PC-3 (cell line): ENCODE results near the gene IGSF21. TPM values are rescaled to one million over a fixed set of nuclear protein-coding genes. Genes with fewer than 3 reads are reported as not detected.

ENCODE experiments used
- ATAC-seq: fragments of 200-7000 bp; cut with Tn5 transposase; 2 replicates; pipeline ENCODE4 v1.9.1; 2020; ENCODE audit warnings: mild to moderate bottlenecking, moderate library complexity
- BruUV-seq: library from RNA; stranded (reverse); fragments of 400-500 nt; replicated peaks from 2 replicates; lab custom pipeline; 2021; lab: Mats Ljungman, UMichigan
- CTCF ChIA-PET: fragments of 300-600 bp; sonication (Branson Sonifier 250); formaldehyde crosslinking; loops from one replicate; lab custom pipeline; 2022; ENCODE audit warnings: antibody characterized with exemption; lab: Charles Lee
- POLR2A ChIA-PET: fragments of 300-600 bp; sonication (Branson Sonifier 250); formaldehyde crosslinking; loops from one replicate; lab custom pipeline; 2022; ENCODE audit warnings: antibody characterized with exemption; ENCODE audit not compliant: unreplicated experiment; lab: Charles Lee
- DNase-seq: peaks from one replicate; pipeline ENCODE4 v3.0.0-alpha.2; 2015
- H2AFZ ChIP-seq: fragments of 300-600 bp; sonication (generic); 2 replicates; pipeline ENCODE4 v1.6.0; 2016; ENCODE audit warnings: antibody characterized with exemption, low read length
- H3F3A ChIP-seq: fragments of 300-600 bp; sonication (generic); one replicate; pipeline ENCODE4 v1.6.0; 2017; ENCODE audit warnings: antibody characterized with exemption, low read length, control low read depth, mild to moderate bottlenecking; ENCODE audit not compliant: unreplicated experiment
- H3K27ac ChIP-seq: fragments of 300-600 bp; sonication (generic); 2 replicates; pipeline ENCODE4 v1.5.1; 2016; ENCODE audit warnings: mild to moderate bottlenecking, low read length
- H3K27me3 ChIP-seq: fragments of 300-600 bp; sonication (generic); 2 replicates; pipeline ENCODE4 v1.6.1; 2016; ENCODE audit warnings: low read length, mixed read lengths
- H3K36me3 ChIP-seq: fragments of 300-600 bp; sonication (generic); 2 replicates; pipeline ENCODE4 v1.6.1; 2016; ENCODE audit warnings: low read depth, mixed run types, low read length, mixed read lengths
- H3K4me1 ChIP-seq: fragments of 300-600 bp; sonication (generic); 2 replicates; pipeline ENCODE4 v1.5.1; 2016; ENCODE audit warnings: low read length; ENCODE audit not compliant: insufficient read depth
- H3K4me2 ChIP-seq: fragments of 300-600 bp; sonication (generic); 2 replicates; pipeline ENCODE4 v1.6.0; 2016; ENCODE audit warnings: low read length
- H3K4me3 ChIP-seq: fragments of 300-600 bp; sonication (generic); 2 replicates; pipeline ENCODE4 v1.5.1; 2016; ENCODE audit warnings: mild to moderate bottlenecking, low read length, mixed read lengths
- H3K79me2 ChIP-seq: fragments of 300-600 bp; sonication (generic); 2 replicates; pipeline ENCODE4 v1.6.1; 2017; ENCODE audit warnings: low read length, mixed read lengths
- H3K9ac ChIP-seq: fragments of 300-600 bp; sonication (generic); 2 replicates; pipeline ENCODE4 v1.6.0; 2016; ENCODE audit warnings: mild to moderate bottlenecking, low read length
- H3K9me2 ChIP-seq: fragments of 300-600 bp; sonication (generic); replicated peaks from 2 replicates; pipeline ENCODE4 v1.6.1; 2016; ENCODE audit warnings: mixed run types, low read length, mixed read lengths
- H3K9me3 ChIP-seq: fragments of 300-600 bp; sonication (generic); 2 replicates; pipeline ENCODE4 v1.6.1; 2016; ENCODE audit warnings: low read length, mixed read lengths
- H4K20me1 ChIP-seq: fragments of 300-600 bp; sonication (generic); 2 replicates; pipeline ENCODE4 v1.6.1; 2016; ENCODE audit warnings: low read length, mixed read lengths
- CTCF ChIP-seq: fragments of 300-600 bp; sonication (generic); conservative IDR thresholded peaks from 2 replicates; pipeline ENCODE4 v1.5.1; 2017; ENCODE audit warnings: antibody characterized with exemption, low read depth, mild to moderate bottlenecking, low read length
- EZH2 ChIP-seq: fragments of 300-600 bp; sonication (generic); IDR thresholded peaks from one replicate; pipeline ENCODE4 v1.6.1; 2017; ENCODE audit warnings: antibody characterized with exemption, mild to moderate bottlenecking, low read length; ENCODE audit not compliant: unreplicated experiment
- EZH2phosphoT487 ChIP-seq: fragments of 300-600 bp; sonication (generic); IDR thresholded peaks from 2 replicates; pipeline ENCODE4 v1.6.1; 2018; ENCODE audit warnings: mild to moderate bottlenecking, antibody characterized with exemption, low read length, borderline replicate concordance
- intact Hi-C: fragments of 100-400 bp; cut with micrococcal nuclease; formaldehyde crosslinking; loops from 2 replicates; pipeline ENCODE4 v1.9.0; 2023
- total RNA-seq: library from RNA; depleted of rRNA; stranded (reverse); fragments of >200 nt; gene quantifications from 2 replicates; pipeline ENCODE4 v1.2.3, GENCODE V29; 2014

Gene IGSF21
- total RNA-seq, 1 experiment from 2014 or later: not detected

- intact Hi-C loops: no loop called here
- Histone ChIP-seq H3K27ac (no peak overlapping the region), H2AFZ (no peak overlapping the region), H3K9me2 (no peaks in the 10 kb centered on the region), H4K20me1 (no peaks in the 10 kb centered on the region), H3K9ac (no peak overlapping the region), H3K27me3 (no peaks in the 10 kb centered on the region), H3K36me3 (no peaks in the 10 kb centered on the region), H3F3A (no peaks in the 10 kb centered on the region), H3K4me2 (no peak overlapping the region), H3K4me3 (no peak overlapping the region), H3K79me2 (no peaks in the 10 kb centered on the region), H3K4me1 (no peaks in the 10 kb centered on the region), H3K9me3 (no peaks in the 10 kb centered on the region)
- ChIA-PET POLR2A (no interaction called here), CTCF (no interaction called here)
- DNase-seq (no peak), ATAC-seq (no peak)
- no peak for TF ChIP-seq EZH2
- no peak for TF ChIP-seq CTCF
- TF ChIP-seq EZH2phosphoT487: no peak
- BruUV-seq: no TSS peak
Measured at GRCh38 chr1:18320051-18320450, 212.5 kb downstream of the IGSF21 start.

- no peak for ATAC-seq
- Histone ChIP-seq H3K36me3 (no peaks in the 10 kb centered on the region), H3K79me2 (no peaks in the 10 kb centered on the region), H3K9me3 (no peaks in the 10 kb centered on the region), H3K4me2 (no peak overlapping the region), H3K4me1 (no peaks in the 10 kb centered on the region), H3K9me2 (no peaks in the 10 kb centered on the region), H3K27ac (no peak overlapping the region), H2AFZ (no peak overlapping the region), H3K9ac (no peak overlapping the region), H3F3A (no peaks in the 10 kb centered on the region), H3K4me3 (no peak overlapping the region), H3K27me3 (no peaks in the 10 kb centered on the region), H4K20me1 (no peaks in the 10 kb centered on the region)
- peak; percentile 29; the same call in 1 of the 2 replicates for TF ChIP-seq CTCF
- no peak for TF ChIP-seq EZH2phosphoT487
- peak; percentile 3 for DNase-seq
- CTCF ChIA-PET: no interaction called here
- no TSS peak for BruUV-seq
- POLR2A ChIA-PET: no interaction called here
- intact Hi-C loops: no loop called here
Measured at GRCh38 chr1:18322368-18323032, 214.9 kb downstream of the IGSF21 start.

GRCh38 chr1:18323259-18323658 is 215.7 kb downstream of the IGSF21 start:
- no peaks in the 10 kb centered on the region for H3F3A ChIP-seq
- H3K27me3 ChIP-seq: no peaks in the 10 kb centered on the region
- H3K4me2 ChIP-seq: no peak overlapping the region
- ATAC-seq (no peak), DNase-seq (no peak)
- intact Hi-C loops: no loop called here
- CTCF ChIA-PET: no interaction called here
- POLR2A ChIA-PET: no interaction called here
- H2AFZ ChIP-seq: no peak overlapping the region
- no peaks in the 10 kb centered on the region for H4K20me1 ChIP-seq
- no peaks in the 10 kb centered on the region for H3K79me2 ChIP-seq
- H3K9me2 ChIP-seq: no peaks in the 10 kb centered on the region
- no peak overlapping the region for H3K27ac ChIP-seq
- H3K4me1 ChIP-seq: no peaks in the 10 kb centered on the region
- no peak overlapping the region for H3K4me3 ChIP-seq
- H3K9ac ChIP-seq: no peak overlapping the region
- H3K9me3 ChIP-seq: no peaks in the 10 kb centered on the region
- BruUV-seq: no TSS peak
- no peak for TF ChIP-seq EZH2
- TF ChIP-seq EZH2phosphoT487: no peak
- no peak for TF ChIP-seq CTCF
- H3K36me3 ChIP-seq: no peaks in the 10 kb centered on the region
